ENCODE measurements around the gene FOXL2NB. TPM values are rescaled to one million over a fixed set of nuclear protein-coding genes. Genes with fewer than 3 reads are reported as not detected.
A peak's percentile ranks its signal among the peaks of the same experiment; 100 is the strongest.
"Not testable (repeated sequence)": the region's sequence is repeated elsewhere in the genome, so short reads cannot be mapped to it uniquely, and the experiment has no call there.

The FOXL2NB gene
- total and polyA plus RNA-seq, 8 donors: 0.04 to 0.21 (median 0.06) TPM; not detected in 2

DNA sequence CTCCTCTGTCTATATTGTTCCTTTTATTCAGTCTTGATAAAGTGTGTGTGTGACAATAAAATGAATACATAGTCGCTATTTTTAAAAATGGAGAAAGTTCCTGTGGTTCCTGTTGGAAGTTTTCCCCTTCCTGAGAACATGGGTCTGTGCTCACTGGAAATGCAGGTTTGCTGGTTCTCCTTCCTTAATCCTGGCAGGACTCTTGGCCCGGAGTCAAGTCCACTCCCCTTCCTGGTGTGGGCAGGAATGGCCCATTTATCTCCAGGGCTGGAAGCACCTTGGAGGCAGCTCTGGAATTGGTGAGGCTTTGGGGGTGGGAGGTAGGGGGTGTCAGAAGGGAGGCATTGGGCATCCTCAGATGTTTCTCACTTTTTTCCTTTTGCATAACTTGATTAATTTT, 30.2 kb upstream of the FOXL2NB start:
- Histone ChIP-seq H3K4me1 (peaks cover 6 to 16% of the 10 kb centered on the region in 2 donors), H3K27ac (no peak overlapping the region), H3K36me3 (no peaks in the 10 kb centered on the region), H3K9me3 (no peaks in the 10 kb centered on the region), H3K4me3 (no peak overlapping the region), H3K27me3 (no peaks in the 10 kb centered on the region)
- intact Hi-C loops (cut with DNase I): loop anchor here in 1 of 2 donors (2.0 to 5.0 kb wide), 2 partner anchors 215 to 322 kb away; partner anchors contain the start of gene CEP70
- no peak for ATAC-seq
- DNase-seq: no peak
- TF ChIP-seq, protein P1, sequence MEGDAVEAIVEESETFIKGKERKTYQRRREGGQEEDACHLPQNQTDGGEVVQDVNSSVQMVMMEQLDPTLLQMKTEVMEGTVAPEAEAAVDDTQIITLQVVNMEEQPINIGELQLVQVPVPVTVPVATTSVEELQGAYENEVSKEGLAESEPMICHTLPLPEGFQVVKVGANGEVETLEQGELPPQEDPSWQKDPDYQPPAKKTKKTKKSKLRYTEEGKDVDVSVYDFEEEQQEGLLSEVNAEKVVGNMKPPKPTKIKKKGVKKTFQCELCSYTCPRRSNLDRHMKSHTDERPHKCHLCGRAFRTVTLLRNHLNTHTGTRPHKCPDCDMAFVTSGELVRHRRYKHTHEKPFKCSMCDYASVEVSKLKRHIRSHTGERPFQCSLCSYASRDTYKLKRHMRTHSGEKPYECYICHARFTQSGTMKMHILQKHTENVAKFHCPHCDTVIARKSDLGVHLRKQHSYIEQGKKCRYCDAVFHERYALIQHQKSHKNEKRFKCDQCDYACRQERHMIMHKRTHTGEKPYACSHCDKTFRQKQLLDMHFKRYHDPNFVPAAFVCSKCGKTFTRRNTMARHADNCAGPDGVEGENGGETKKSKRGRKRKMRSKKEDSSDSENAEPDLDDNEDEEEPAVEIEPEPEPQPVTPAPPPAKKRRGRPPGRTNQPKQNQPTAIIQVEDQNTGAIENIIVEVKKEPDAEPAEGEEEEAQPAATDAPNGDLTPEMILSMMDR (IDR thresholded peaks at IDR 0.05): no peak

DNA sequence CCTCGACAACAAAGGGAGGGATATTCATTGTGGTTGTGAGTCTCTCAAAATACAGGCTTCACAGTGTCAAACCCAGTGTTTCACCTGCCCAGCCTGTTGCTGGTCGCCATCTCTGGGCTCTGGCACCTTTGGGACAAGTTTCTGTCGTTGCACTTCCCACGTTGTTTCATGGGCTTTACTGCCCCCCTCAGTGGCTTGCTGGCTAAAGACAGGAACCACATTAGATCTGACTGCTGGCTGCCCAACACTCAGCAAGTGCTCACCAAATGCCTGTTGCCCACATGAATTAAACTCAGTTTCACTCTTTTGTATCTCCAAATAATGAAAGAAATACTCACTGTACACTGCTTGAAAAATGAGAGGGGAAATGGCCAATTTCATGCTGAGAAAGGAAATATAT, 27.7 kb upstream of the FOXL2NB start:
- no peak for DNase-seq
- H3K4me1 ChIP-seq: peaks cover 6 to 23% of the 10 kb centered on the region in 2 donors
- H3K4me3 ChIP-seq: no peak overlapping the region
- no peak for ATAC-seq
- intact Hi-C loops (cut with DNase I): loop anchor here in 1 of 2 donors (5.0 kb wide), 1 partner anchor 217 kb away; no protein-coding TSS in a partner anchor
- no peaks in the 10 kb centered on the region for H3K9me3 ChIP-seq
- H3K36me3 ChIP-seq: no peaks in the 10 kb centered on the region
- no peak overlapping the region for H3K27ac ChIP-seq
- H3K27me3 ChIP-seq: peaks cover 0 to 3% of the 10 kb centered on the region in 2 donors
- TF ChIP-seq, protein P1 (IDR thresholded peaks at IDR 0.05): no peak

DNA sequence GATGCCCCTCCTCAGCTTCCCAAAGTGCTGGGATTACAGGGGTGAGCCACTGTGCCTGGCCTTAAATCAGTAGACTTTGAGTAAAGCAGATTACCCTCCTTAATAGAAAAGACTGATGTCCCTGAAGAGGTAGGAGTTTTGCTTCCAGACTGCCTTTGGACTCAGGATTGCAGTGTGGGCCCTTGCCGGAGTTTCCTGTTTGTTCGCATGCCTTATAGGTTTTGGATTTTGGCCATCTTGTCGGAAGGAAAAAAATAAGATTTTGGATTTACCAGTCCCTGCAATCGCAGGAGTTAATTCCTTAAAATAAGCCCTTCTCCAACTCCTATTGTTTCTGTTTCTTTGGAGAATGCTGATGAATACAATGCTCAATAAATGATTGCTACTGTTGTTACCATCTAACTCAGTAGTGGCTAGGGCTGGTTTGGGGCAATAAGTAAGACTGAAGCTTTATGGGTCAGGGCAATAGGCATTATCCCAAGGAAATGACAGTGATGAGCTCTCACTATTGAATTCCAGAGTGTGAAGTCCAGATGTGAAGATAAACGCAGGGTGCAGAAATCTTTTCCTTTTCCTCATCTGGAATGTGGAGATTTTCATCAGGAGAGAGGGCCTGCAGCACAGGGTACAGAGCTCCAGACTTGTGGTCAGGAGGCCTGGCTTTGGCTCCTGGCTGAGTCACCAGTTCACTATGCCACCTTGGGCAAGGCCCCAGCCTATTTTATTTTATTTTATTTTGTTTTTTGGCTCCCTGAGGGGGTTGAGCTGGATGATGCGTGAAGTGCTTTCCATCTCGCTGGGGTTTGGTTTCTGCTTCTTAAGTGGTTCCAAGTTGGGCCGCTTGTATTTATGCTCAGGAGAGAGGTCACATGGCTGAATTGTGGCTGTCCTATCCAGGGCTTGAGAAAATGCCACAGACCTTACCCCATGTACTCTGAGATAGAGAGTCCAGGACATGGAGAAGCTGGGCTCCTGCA, 25.4 kb upstream of the FOXL2NB start:
- H3K27me3 ChIP-seq: peaks cover 0 to 7% of the 10 kb centered on the region in 2 donors
- H3K27ac ChIP-seq: no peak overlapping the region
- H3K9me3 ChIP-seq: no peaks in the 10 kb centered on the region
- DNase-seq: no peak
- intact Hi-C loops (cut with DNase I): loop anchor here in 1 of 2 donors (10.0 kb wide), 1 partner anchor 497 kb away; no protein-coding TSS in a partner anchor
- TF ChIP-seq, protein P1 (IDR thresholded peaks at IDR 0.05): no peak
- H3K36me3 ChIP-seq: no peaks in the 10 kb centered on the region
- peak; percentile 86 for ATAC-seq
- no peak overlapping the region for H3K4me3 ChIP-seq
- H3K4me1 ChIP-seq: peaks cover 0 to 8% of the 10 kb centered on the region in 2 donors

DNA sequence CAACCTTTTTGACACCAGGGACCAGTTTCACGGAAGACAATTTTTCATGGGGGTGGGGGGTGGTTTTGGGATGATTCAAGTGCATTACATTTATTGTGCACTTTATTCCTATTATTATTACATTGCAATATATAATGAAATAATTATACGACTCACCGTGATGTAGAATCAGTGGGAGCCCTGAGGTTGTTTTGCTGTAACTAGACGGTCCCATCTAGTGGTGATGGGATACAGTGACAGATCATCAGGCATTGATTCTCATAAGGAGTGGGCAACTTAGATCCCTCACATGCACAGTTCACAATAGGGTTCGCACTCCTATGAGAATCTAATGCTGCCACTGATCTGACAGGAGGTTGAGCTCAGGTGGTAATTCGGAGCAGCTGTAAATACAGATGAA, 24.6 kb upstream of the FOXL2NB start:
- not testable (repeated sequence) for ATAC-seq

DNA sequence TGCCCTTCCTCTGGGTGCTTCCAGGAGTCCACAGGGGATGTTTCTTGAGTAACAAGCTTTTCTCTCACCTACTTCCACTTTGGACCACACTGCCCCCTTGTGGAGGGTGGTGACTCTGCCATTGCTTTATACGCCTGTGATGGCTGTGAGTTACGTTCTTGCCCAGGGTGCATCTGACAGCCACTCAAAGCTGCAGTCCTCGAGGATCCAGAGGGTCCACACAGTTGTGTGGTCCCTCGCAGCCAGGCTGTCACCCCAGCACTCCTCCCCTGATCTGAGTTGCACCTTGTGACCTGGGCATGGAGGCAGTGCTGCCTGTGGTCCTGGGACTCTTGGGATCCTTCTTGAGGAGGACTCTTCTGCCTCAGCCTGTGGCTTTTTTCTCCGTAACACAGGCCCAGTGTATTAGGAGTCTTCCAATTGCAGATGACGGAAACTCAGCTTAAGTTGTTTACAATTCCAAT, 23.5 kb upstream of the FOXL2NB start:
- H3K4me1 ChIP-seq: peaks cover 0 to 8% of the 10 kb centered on the region in 2 donors
- H3K9me3 ChIP-seq: no peaks in the 10 kb centered on the region
- DNase-seq (peak in 3 of 4 donors; percentile 78 to 84 (median 83)), ATAC-seq (peak; percentile 94)
- TF ChIP-seq, protein P1 (IDR thresholded peaks at IDR 0.05): peak; percentile 85 to 91
- H3K36me3 ChIP-seq: no peaks in the 10 kb centered on the region
- no peak overlapping the region for H3K27ac ChIP-seq
- intact Hi-C loops (cut with DNase I): loop anchor here in 1 of 2 donors (10.0 kb wide), 1 partner anchor 499 kb away; no protein-coding TSS in a partner anchor
- no peak overlapping the region for H3K4me3 ChIP-seq
- H3K27me3 ChIP-seq: peaks cover 0 to 7% of the 10 kb centered on the region in 2 donors

More for the DNA sequence above, 24.6 kb upstream of the FOXL2NB start:
- not testable (repeated sequence) for H3K4me3 ChIP-seq, H3K27me3 ChIP-seq, DNase-seq, H3K36me3 ChIP-seq, H3K9me3 ChIP-seq, H3K27ac ChIP-seq, H3K4me1 ChIP-seq
- intact Hi-C loops (cut with DNase I): loop anchor here in 1 of 2 donors (10.0 kb wide), 1 partner anchor 498 kb away; no protein-coding TSS in a partner anchor
